HepG2 (cell line): ENCODE data around the gene TDRD10. TPM values are rescaled to one million over a fixed set of nuclear protein-coding genes. Genes with fewer than 3 reads are reported as not detected.

Experiments
- ATAC-seq: fragments of 200-7000 bp; cut with Tn5 transposase; 3 replicates; pipeline ENCODE4 v1.9.1; 2020; ENCODE audit warnings: mild to moderate bottlenecking, moderate library complexity
- BruUV-seq: library from RNA; stranded (reverse); fragments of 400-500 nt; replicated peaks from 2 replicates; lab custom pipeline; 2021; lab: Mats Ljungman, UMichigan
- CTCF ChIA-PET: fragments of 300-600 bp; formaldehyde crosslinking; extraction: SDS; loops from one replicate; lab custom pipeline; 2021; ENCODE audit warnings: low total read pairs, inconsistent platforms, low intra/inter-chr PET ratio; lab: Yijun Ruan, JAX
- POLR2A ChIA-PET: fragments of 350-600 bp; sonication (Branson Sonifier 250); formaldehyde crosslinking; loops from one replicate; lab custom pipeline; 2020; ENCODE audit warnings: antibody characterized with exemption, inconsistent platforms; lab: Yijun Ruan, JAX
- DNase-seq: peaks from one replicate; pipeline ENCODE4 v3.0.0-alpha.2; 2015; ENCODE audit warnings: low spot score
- FAIRE-seq: peaks from 3 replicates; lab custom pipeline; 2011; peaks lifted over from hg19 to GRCh38; lab: Jason Lieb, UNC
- H2AFZ ChIP-seq: one replicate; pipeline ENCODE4 v1.6.1; 2011; ENCODE audit warnings: low read length, inconsistent platforms
- H3K27ac ChIP-seq: fragments of 300-600 bp; 3 replicates; pipeline ENCODE4 v1.8.0; 2011; ENCODE audit warnings: mixed run types, mild to moderate bottlenecking, mixed read lengths, low read length, inconsistent platforms; ENCODE audit not compliant: insufficient read depth; ENCODE audit errors: extremely low read length
- H3K27me3 ChIP-seq, 2 experiments: fragments of 200-600 bp in 1 of 2; 2 replicates in 1 of 2; 3 replicates in 1 of 2; pipeline versions ENCODE4 v1.6.0 to v1.8.0; 2011; ENCODE audit warnings: low read length in 2 of 2, mild to moderate bottlenecking in 2 of 2, moderate library complexity in 2 of 2, inconsistent platforms in 1 of 2; ENCODE audit not compliant: insufficient read depth in 2 of 2, control insufficient read depth in 1 of 2
- H3K36me3 ChIP-seq, 2 experiments: fragments of 200-600 bp in 1 of 2; replicated peaks in 1 of 2; 2 replicates in 1 of 2; 3 replicates in 1 of 2; pipeline versions ENCODE4 v1.5.1 to v1.8.0; 2011; ENCODE audit warnings: low read length in 2 of 2, inconsistent platforms in 1 of 2; ENCODE audit not compliant: insufficient read depth in 2 of 2, control insufficient read depth in 1 of 2
- H3K4me1 ChIP-seq: 2 replicates; pipeline ENCODE4 v1.5.1; 2012; ENCODE audit warnings: low read length, inconsistent platforms; ENCODE audit not compliant: insufficient read depth
- H3K4me2 ChIP-seq: 2 replicates; pipeline ENCODE4 v1.6.0; 2011; ENCODE audit warnings: low read depth, low read length, inconsistent platforms
- H3K4me3 ChIP-seq, 3 experiments: fragments of 200-600 bp in 1 of 3; sonication (generic), shearing (Covaris generic) in 1 of 3; replicated peaks in 1 of 3; 2 replicates each; pipeline ENCODE4 v1.5.1; 2011 to 2016; ENCODE audit warnings: low read length in 3 of 3, inconsistent platforms in 2 of 3, low read depth in 2 of 3, mild to moderate bottlenecking in 2 of 3, control low read depth in 1 of 3, mixed read lengths in 1 of 3; ENCODE audit not compliant: insufficient read depth in 1 of 3
- H3K79me2 ChIP-seq: one replicate; pipeline ENCODE4 v1.6.1; 2011; ENCODE audit warnings: low read length, inconsistent platforms; ENCODE audit not compliant: insufficient read depth
- H3K9ac ChIP-seq: 2 replicates; pipeline ENCODE4 v1.6.0; 2011; ENCODE audit warnings: mild to moderate bottlenecking, low read depth, low read length, inconsistent platforms; ENCODE audit not compliant: insufficient read depth
- H3K9me3 ChIP-seq: 2 replicates; pipeline ENCODE4 v1.5.1; 2012; ENCODE audit warnings: mild to moderate bottlenecking, low read length
- H4K20me1 ChIP-seq: 2 replicates; pipeline ENCODE4 v1.6.0; 2011; ENCODE audit warnings: inconsistent platforms, mild to moderate bottlenecking, low read length, moderate library complexity; ENCODE audit not compliant: insufficient read depth
- CCDC6 ChIP-seq: sonication (generic); formaldehyde crosslinking; IDR thresholded peaks from 2 replicates; pipeline ENCODE4 v1.8.1; 2022; ENCODE audit warnings: mild to moderate bottlenecking, missing genetic modification reagents, moderate library complexity
- CEBPG ChIP-seq: IDR thresholded peaks from 2 replicates; pipeline ENCODE4 v1.6.1; 2016
- FOXK2 ChIP-seq: fragments of 450-650 bp; IDR thresholded peaks from 2 replicates; pipeline ENCODE4 v1.6.1; 2016
- FOXO1 ChIP-seq: sonication (generic); formaldehyde crosslinking; IDR thresholded peaks from 2 replicates; pipeline ENCODE4 v1.4.0; 2020; ENCODE audit warnings: missing genetic modification reagents
- KDM5A ChIP-seq: fragments of 200-600 bp; sonication (generic); IDR thresholded peaks from 2 replicates; pipeline ENCODE4 v1.7.0; 2018; ENCODE audit warnings: antibody characterized with exemption, mild to moderate bottlenecking, low read length, borderline replicate concordance
- KLF16 ChIP-seq, 2 experiments: sonication (generic) in 1 of 2; formaldehyde crosslinking in 1 of 2; IDR thresholded peaks; 2 replicates each; pipeline versions ENCODE4 v1.6.1 to v1.8.0; 2016 to 2023; ENCODE audit warnings: missing genetic modification reagents in 2 of 2, missing compliant biosample characterization in 1 of 2
- MAFG ChIP-seq: sonication (generic); formaldehyde crosslinking; IDR thresholded peaks from 2 replicates; pipeline ENCODE4 v1.5.1; 2020; ENCODE audit warnings: mild to moderate bottlenecking, missing genetic modification reagents
- MIXL1 ChIP-seq: IDR thresholded peaks from 2 replicates; pipeline ENCODE4 v1.6.1; 2016
- RARA ChIP-seq: IDR thresholded peaks from 2 replicates; pipeline ENCODE4 v1.6.1; 2016; ENCODE audit warnings: missing genetic modification reagents, missing compliant biosample characterization
- RFX3 ChIP-seq: IDR thresholded peaks from 2 replicates; pipeline ENCODE4 v1.6.1; 2016; ENCODE audit warnings: missing biosample characterization, missing genetic modification reagents
- SMYD3 ChIP-seq: sonication (generic); formaldehyde crosslinking; IDR thresholded peaks from 2 replicates; pipeline ENCODE4 v1.8.1; 2023; ENCODE audit warnings: mild to moderate bottlenecking, missing genetic modification reagents
- SP2 ChIP-seq: sonication (generic); formaldehyde crosslinking; IDR thresholded peaks from 2 replicates; pipeline ENCODE4 v1.5.1; 2020; ENCODE audit warnings: mild to moderate bottlenecking, missing genetic modification reagents
- TEAD2 ChIP-seq: sonication (generic); formaldehyde crosslinking; IDR thresholded peaks from 2 replicates; pipeline ENCODE4 v1.9.0; 2021; ENCODE audit warnings: missing genetic modification reagents
- THAP11 ChIP-seq: IDR thresholded peaks from 2 replicates; pipeline ENCODE4 v1.6.1; 2016; ENCODE audit warnings: missing biosample characterization, missing genetic modification reagents
- ZKSCAN5 ChIP-seq: sonication (generic); formaldehyde crosslinking; IDR thresholded peaks from 2 replicates; pipeline ENCODE4 v1.5.1; 2020; ENCODE audit warnings: mild to moderate bottlenecking, missing genetic modification reagents
- ZMYM4 ChIP-seq: sonication (generic); formaldehyde crosslinking; IDR thresholded peaks from 2 replicates; pipeline ENCODE4 v1.8.1; 2023; ENCODE audit warnings: mild to moderate bottlenecking, missing genetic modification reagents
- ZNF124 ChIP-seq: sonication (generic); formaldehyde crosslinking; IDR thresholded peaks from 2 replicates; pipeline ENCODE4 v1.4.0; 2020; ENCODE audit warnings: missing genetic modification reagents
- ZNF343 ChIP-seq: sonication (generic); formaldehyde crosslinking; IDR thresholded peaks from 2 replicates; pipeline ENCODE4 v1.4.0; 2020; ENCODE audit warnings: mild to moderate bottlenecking, missing genetic modification reagents
- ZNF501 ChIP-seq: sonication (generic); formaldehyde crosslinking; IDR thresholded peaks from 2 replicates; pipeline ENCODE4 v1.5.1; 2020; ENCODE audit warnings: mild to moderate bottlenecking, moderate library complexity, missing genetic modification reagents
- ZNF549 ChIP-seq: sonication (generic); formaldehyde crosslinking; IDR thresholded peaks from 2 replicates; pipeline ENCODE4 v1.5.0; 2020; ENCODE audit warnings: missing genetic modification reagents
- ZNF557 ChIP-seq: sonication (generic); formaldehyde crosslinking; IDR thresholded peaks from 2 replicates; pipeline ENCODE4 v1.4.0; 2020; ENCODE audit warnings: missing genetic modification reagents
- WGBS: methylation state at CpG from one replicate; pipeline ENCODE4 v1.1.6; 2017; ENCODE audit warnings: low lambda C conversion rate; 5-methylcytosine and 5-hydroxymethylcytosine counted together
- in situ Hi-C: cut with HindIII; loops from 2 replicates; pipeline ENCODE4 v1.10.0; 2017; ENCODE audit warnings: low pct_unique_long_range_greater_than_20kb; ENCODE audit not compliant: extremely low pct_ligation_motif_present
- intact Hi-C: fragments of 100-400 bp; cut with micrococcal nuclease; formaldehyde crosslinking; loops from one replicate; pipeline ENCODE4 v1.10.0; 2022; ENCODE audit not compliant: unreplicated experiment
- polyA plus RNA-seq, 8 experiments: library from polyadenylated mRNA; depleted of rRNA in 3 of 8; stranded (reverse) in 7 of 8; unstranded in 1 of 8; fragments of >200 nt; fragmentation: Illumina TruSeq in 4 of 8; extraction: Trizol in 4 of 8; gene quantifications; 2 replicates each; pipeline versions ENCODE4 v1.2.1 to v1.2.3, GENCODE V29; 2011 to 2016; ENCODE audit warnings: low read depth in 4 of 8, missing spikeins in 1 of 8, mixed read lengths in 1 of 8; ENCODE audit not compliant: insufficient read depth in 1 of 8
- total RNA-seq, 5 experiments: library from RNA; depleted of rRNA; stranded (reverse); fragments of >200 nt; fragmentation: Illumina TruSeq; extraction: Trizol; gene quantifications; 2 replicates each; pipeline ENCODE4 v1.2.3, GENCODE V29; 2016; ENCODE audit warnings: low read depth in 1 of 5
- TF ChIP-seq, protein P1 (sequence below): sonication (generic); formaldehyde crosslinking; IDR thresholded peaks from 2 replicates; pipeline ENCODE4 v1.5.1; 2020; ENCODE audit warnings: missing genetic modification reagents, mild to moderate bottlenecking, borderline replicate concordance
- TF ChIP-seq, protein P2 (sequence below): sonication (generic); formaldehyde crosslinking; IDR thresholded peaks from 2 replicates; pipeline ENCODE4 v1.4.0; 2020; ENCODE audit warnings: mild to moderate bottlenecking, missing genetic modification reagents
- TF ChIP-seq, protein P3 (sequence below): sonication (generic); formaldehyde crosslinking; conservative IDR thresholded peaks from 2 replicates; pipeline ENCODE4 v1.5.0; 2020; ENCODE audit warnings: missing genetic modification reagents

Gene TDRD10
- total and polyA plus RNA-seq, 2 of the 13 experiments (the other 11 are each of a cell fraction or from before 2014, with no cell fraction given) = not detected

DNA sequence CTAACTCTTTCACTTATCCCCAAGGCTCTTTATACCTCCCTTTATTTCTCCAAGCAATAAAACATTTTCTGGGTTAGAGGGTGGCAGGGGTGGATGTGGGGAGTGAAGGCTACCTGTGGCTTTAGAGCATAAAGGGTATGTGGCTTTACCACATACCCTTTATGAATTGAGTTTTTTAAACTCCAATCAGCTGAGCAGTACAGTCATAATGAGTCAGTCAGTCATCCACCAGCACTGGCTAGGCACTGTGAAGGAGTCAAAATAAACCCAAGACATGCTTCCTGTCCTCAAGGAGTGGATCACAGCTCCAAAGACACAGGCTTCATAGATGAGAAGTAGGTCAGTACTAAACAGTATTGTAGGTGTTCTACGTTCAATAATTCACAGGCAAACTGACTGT, 2.6 kb upstream of the TDRD10 start (continued):
- TF ChIP-seq SMYD3 (no peak), KLF16 (CRISPR knock-in tag; IDR thresholded peaks at IDR 0.05) (no peak), CEBPG (CRISPR knock-in tag) (no peak), TEAD2 (no peak)
- TF ChIP-seq, protein P1, sequence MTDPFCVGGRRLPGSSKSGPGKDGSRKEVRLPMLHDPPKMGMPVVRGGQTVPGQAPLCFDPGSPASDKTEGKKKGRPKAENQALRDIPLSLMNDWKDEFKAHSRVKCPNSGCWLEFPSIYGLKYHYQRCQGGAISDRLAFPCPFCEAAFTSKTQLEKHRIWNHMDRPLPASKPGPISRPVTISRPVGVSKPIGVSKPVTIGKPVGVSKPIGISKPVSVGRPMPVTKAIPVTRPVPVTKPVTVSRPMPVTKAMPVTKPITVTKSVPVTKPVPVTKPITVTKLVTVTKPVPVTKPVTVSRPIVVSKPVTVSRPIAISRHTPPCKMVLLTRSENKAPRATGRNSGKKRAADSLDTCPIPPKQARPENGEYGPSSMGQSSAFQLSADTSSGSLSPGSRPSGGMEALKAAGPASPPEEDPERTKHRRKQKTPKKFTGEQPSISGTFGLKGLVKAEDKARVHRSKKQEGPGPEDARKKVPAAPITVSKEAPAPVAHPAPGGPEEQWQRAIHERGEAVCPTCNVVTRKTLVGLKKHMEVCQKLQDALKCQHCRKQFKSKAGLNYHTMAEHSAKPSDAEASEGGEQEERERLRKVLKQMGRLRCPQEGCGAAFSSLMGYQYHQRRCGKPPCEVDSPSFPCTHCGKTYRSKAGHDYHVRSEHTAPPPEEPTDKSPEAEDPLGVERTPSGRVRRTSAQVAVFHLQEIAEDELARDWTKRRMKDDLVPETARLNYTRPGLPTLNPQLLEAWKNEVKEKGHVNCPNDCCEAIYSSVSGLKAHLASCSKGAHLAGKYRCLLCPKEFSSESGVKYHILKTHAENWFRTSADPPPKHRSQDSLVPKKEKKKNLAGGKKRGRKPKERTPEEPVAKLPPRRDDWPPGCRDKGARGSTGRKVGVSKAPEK (CRISPR knock-in tag) = no peak

DNA sequence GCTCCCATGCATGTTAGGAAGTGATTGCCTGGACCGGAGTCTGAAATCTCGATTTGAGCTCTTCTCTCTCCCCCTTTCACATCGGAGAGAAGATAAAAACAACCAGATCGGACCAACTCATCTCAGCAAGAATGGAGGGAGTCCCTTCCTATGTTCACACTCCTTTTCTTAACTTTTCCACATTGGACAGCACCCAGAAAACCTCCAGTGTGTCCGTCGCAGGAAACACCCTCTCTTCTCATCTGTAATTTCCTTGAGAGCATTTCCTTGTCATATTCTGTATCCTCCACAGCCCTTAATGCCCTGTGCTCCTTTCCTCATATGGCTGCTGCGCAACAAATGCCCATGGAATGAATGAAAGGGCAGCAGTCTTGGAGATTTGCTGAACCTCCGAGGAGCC, 1.5 kb upstream of the TDRD10 start:
- Histone ChIP-seq H3K4me3 (no peak overlapping the region), H3K4me1 (peaks cover 12% of the 10 kb centered on the region), H3K9me3 (no peaks in the 10 kb centered on the region), H3K27me3 (peaks cover 4 to 26% of the 10 kb centered on the region in 2 experiments), H3K9ac (no peak overlapping the region), H3K27ac (no peak overlapping the region), H4K20me1 (no peaks in the 10 kb centered on the region), H3K79me2 (no peaks in the 10 kb centered on the region), H3K36me3 (no peaks in the 10 kb centered on the region), H3K4me2 (no peak overlapping the region), H2AFZ (no peak overlapping the region)
- BruUV-seq = no TSS peak
- in situ Hi-C loops = no loop called here
- TF ChIP-seq FOXK2 = no peak
- no peak for TF ChIP-seq RARA (CRISPR knock-in tag)
- TF ChIP-seq MAFG (CRISPR knock-in tag) = no peak
- TF ChIP-seq MIXL1 (CRISPR knock-in tag) = no peak
- TF ChIP-seq ZNF549 = no peak
- TF ChIP-seq ZNF124 (CRISPR knock-in tag) = no peak
- TF ChIP-seq, protein P2, sequence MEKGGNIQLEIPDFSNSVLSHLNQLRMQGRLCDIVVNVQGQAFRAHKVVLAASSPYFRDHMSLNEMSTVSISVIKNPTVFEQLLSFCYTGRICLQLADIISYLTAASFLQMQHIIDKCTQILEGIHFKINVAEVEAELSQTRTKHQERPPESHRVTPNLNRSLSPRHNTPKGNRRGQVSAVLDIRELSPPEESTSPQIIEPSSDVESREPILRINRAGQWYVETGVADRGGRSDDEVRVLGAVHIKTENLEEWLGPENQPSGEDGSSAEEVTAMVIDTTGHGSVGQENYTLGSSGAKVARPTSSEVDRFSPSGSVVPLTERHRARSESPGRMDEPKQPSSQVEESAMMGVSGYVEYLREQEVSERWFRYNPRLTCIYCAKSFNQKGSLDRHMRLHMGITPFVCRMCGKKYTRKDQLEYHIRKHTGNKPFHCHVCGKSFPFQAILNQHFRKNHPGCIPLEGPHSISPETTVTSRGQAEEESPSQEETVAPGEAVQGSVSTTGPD = no peak
- no peak for TF ChIP-seq THAP11
- TF ChIP-seq ZMYM4 (CRISPR knock-in tag) = no peak
- TF ChIP-seq ZNF343 = no peak
- no peak for TF ChIP-seq ZNF557 (CRISPR knock-in tag)
- no peak for TF ChIP-seq ZNF501 (CRISPR knock-in tag)
- no peak for TF ChIP-seq SP2
- no peak for TF ChIP-seq FOXO1 (CRISPR knock-in tag)
- no peak for TF ChIP-seq KDM5A
- no peak for TF ChIP-seq CCDC6
- no peak for TF ChIP-seq ZKSCAN5 (CRISPR knock-in tag)
- no peak for TF ChIP-seq RFX3
- TF ChIP-seq, protein P3, sequence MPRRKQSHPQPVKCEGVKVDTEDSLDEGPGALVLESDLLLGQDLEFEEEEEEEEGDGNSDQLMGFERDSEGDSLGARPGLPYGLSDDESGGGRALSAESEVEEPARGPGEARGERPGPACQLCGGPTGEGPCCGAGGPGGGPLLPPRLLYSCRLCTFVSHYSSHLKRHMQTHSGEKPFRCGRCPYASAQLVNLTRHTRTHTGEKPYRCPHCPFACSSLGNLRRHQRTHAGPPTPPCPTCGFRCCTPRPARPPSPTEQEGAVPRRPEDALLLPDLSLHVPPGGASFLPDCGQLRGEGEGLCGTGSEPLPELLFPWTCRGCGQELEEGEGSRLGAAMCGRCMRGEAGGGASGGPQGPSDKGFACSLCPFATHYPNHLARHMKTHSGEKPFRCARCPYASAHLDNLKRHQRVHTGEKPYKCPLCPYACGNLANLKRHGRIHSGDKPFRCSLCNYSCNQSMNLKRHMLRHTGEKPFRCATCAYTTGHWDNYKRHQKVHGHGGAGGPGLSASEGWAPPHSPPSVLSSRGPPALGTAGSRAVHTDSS (CRISPR knock-in tag) = no peak
- CTCF ChIA-PET = no interaction called here
- no peak for DNase-seq
- ATAC-seq = no peak
- intact Hi-C loops = no loop called here
- WGBS = 47% methylated on average over 8 of the region's 8 CpGs
- POLR2A ChIA-PET = no interaction called here
- no peak for FAIRE-seq
